Measurements from ENCODE around the gene TNKS1BP1.

DNA sequence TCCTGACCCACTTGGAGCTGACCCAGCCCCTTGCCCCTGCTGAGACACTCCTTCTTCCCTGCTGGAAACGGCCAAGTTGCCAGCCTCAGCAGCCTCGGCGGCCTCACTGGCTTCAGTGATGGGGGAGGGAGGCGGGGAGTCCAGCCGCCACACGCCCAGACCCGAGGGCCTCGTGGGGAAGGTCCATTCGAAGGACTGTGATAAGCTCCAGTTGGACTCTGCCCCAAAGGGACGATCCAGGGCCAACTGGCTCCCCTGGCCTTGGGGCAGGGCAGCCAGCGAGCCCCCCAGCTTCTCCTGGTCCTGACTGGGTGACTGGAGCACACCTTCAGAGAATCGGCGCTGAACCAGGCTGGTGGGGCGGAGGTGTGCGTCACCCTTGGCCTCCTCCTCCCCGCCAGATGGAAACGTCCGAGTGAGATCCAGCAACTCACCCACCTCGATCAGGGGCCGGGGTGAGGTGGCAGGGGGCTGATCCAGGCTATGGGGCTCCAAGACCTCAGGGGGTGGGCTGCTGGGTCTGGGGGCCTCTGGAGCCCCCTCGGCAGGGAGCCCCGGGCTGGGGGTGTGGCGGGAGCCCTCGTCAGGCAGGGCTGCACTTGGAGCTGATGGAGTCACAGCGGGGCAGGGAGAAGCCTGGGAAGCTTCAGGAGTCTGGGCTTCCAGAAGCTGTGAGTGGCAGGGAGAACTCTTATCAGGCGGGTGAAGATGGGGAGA is 11.5 kb downstream of the TNKS1BP1 start:
- TF ChIP-seq, protein P1, sequence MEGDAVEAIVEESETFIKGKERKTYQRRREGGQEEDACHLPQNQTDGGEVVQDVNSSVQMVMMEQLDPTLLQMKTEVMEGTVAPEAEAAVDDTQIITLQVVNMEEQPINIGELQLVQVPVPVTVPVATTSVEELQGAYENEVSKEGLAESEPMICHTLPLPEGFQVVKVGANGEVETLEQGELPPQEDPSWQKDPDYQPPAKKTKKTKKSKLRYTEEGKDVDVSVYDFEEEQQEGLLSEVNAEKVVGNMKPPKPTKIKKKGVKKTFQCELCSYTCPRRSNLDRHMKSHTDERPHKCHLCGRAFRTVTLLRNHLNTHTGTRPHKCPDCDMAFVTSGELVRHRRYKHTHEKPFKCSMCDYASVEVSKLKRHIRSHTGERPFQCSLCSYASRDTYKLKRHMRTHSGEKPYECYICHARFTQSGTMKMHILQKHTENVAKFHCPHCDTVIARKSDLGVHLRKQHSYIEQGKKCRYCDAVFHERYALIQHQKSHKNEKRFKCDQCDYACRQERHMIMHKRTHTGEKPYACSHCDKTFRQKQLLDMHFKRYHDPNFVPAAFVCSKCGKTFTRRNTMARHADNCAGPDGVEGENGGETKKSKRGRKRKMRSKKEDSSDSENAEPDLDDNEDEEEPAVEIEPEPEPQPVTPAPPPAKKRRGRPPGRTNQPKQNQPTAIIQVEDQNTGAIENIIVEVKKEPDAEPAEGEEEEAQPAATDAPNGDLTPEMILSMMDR (IDR thresholded peaks at IDR 0.05) = no peak
- TF ChIP-seq EZH2 (IDR thresholded peaks at IDR 0.05) = no peak
